ENCODE measurements around the gene CASZ1.

Gene CASZ1

GRCh38 chr1:10723317-10723716 lies 73.1 kb downstream of the CASZ1 start:
- no peak for DNase-seq

GRCh38 chr1:10722803-10723202 lies 73.6 kb downstream of the CASZ1 start:
- DNase-seq: no peak

- no peak for DNase-seq
Measured at GRCh38 chr1:10721381-10722321, 74.8 kb downstream of the CASZ1 start.

- no peak for DNase-seq
Measured at GRCh38 chr1:10720635-10721034, 75.8 kb downstream of the CASZ1 start.

GRCh38 chr1:10718083-10718415 lies 78.4 kb downstream of the CASZ1 start:
- no peak for DNase-seq

- DNase-seq: no peak
Measured at GRCh38 chr1:10717296-10718082, 79.0 kb downstream of the CASZ1 start.

GRCh38 chr1:10716840-10717239 lies 79.6 kb downstream of the CASZ1 start:
- DNase-seq: no peak

GRCh38 chr1:10714337-10715114 lies 81.9 kb downstream of the CASZ1 start:
- no peak for DNase-seq

- DNase-seq: no peak
Measured at GRCh38 chr1:10713614-10714013, 82.8 kb downstream of the CASZ1 start.

- no peak for DNase-seq
Measured at GRCh38 chr1:10712568-10713362, 83.7 kb downstream of the CASZ1 start.

- no peak for DNase-seq
Measured at GRCh38 chr1:10710489-10710888, 86.0 kb downstream of the CASZ1 start.

GRCh38 chr1:10709646-10710045 lies 86.8 kb downstream of the CASZ1 start:
- no peak for DNase-seq

- no peak for DNase-seq
Measured at GRCh38 chr1:10709165-10709564, 87.3 kb downstream of the CASZ1 start.

GRCh38 chr1:10708757-10709156 lies 87.7 kb downstream of the CASZ1 start:
- no peak for DNase-seq

GRCh38 chr1:10707208-10707607 lies 89.2 kb downstream of the CASZ1 start:
- no peak for DNase-seq

GRCh38 chr1:10706376-10706913 lies 90.0 kb downstream of the CASZ1 start:
- no peak for DNase-seq

- DNase-seq: no peak
Measured at GRCh38 chr1:10705953-10706352, 90.5 kb downstream of the CASZ1 start.

- DNase-seq: no peak
Measured at GRCh38 chr1:10704368-10704882, 92.0 kb downstream of the CASZ1 start.

GRCh38 chr1:10703702-10704101 lies 92.7 kb downstream of the CASZ1 start:
- DNase-seq: no peak

- no peak for DNase-seq
Measured at GRCh38 chr1:10701145-10701544, 95.3 kb downstream of the CASZ1 start.

GRCh38 chr1:10699470-10699835 lies 97.0 kb downstream of the CASZ1 start:
- DNase-seq: no peak
